Hindlimb muscle (tissue), 1 donor: ENCODE data around the gene DNAJC1. TPM values are rescaled to one million over a fixed set of nuclear protein-coding genes. Genes with fewer than 3 reads are reported as not detected.
"Not testable (repeated sequence)": the region's sequence is repeated elsewhere in the genome, so short reads cannot be mapped to it uniquely, and the experiment has no call there.

Experiments used
- DNase-seq: peaks from one replicate; pipeline ENCODE4 v3.0.0-alpha.2; 2013
- polyA plus RNA-seq: library from polyadenylated mRNA; unstranded; fragments of 120-200 nt; gene quantifications from one replicate; pipeline ENCODE4 v1.2.1, GENCODE V29; 2013; ENCODE audit not compliant: insufficient read length

Gene DNAJC1
- polyA plus RNA-seq, 1 donor, result 11.9 TPM

- no peak for DNase-seq
Measured at GRCh38 chr10:21823617-21824016, 179.9 kb downstream of the DNAJC1 start.

DNA sequence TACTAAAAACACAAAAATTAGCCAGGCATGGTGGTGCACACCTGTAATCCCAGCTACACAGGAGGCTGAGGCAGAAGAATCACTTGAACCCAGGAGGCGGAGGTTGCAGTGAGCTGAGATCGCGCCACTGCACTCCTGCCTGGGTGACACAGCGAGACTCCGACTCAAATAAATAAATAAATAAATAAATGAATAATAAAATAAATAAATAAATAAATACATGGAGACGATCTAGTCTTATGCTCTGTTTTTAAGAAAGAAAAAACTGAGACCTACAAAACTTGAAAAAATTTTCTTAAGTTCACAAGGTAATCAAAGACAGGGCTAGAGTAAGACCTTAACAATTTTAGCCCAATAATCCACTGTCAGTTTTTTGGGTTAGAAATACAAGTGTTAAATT, 181.3 kb downstream of the DNAJC1 start:
- not testable (repeated sequence) for DNase-seq

- DNase-seq, result no peak
Measured at GRCh38 chr10:21820952-21821351, 182.6 kb downstream of the DNAJC1 start.

DNA sequence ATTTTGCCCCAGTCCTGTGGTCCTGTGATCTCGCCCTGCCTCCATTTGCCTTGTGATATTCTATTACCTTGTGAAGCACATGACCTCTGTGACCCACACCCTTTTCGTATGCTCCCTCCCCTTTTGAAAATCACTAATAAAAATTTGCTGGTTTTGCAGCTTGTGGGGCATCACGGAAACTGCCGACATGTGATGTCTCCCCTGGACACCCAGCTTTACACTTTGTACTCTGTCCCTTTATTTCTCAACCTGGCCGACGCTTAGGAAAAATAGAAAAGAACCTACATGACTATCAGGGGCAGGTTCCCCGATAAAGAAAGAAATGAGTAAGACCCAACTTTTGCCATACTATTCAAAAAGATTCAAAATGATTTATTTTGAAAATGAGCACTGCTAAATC, 185.1 kb downstream of the DNAJC1 start:
- not testable (repeated sequence) for DNase-seq

GRCh38 chr10:21814866-21815265, 188.7 kb downstream of the DNAJC1 start:
- DNase-seq, result no peak

GRCh38 chr10:21813946-21814345, 189.6 kb downstream of the DNAJC1 start:
- DNase-seq, result no peak

GRCh38 chr10:21811245-21811585, 192.3 kb downstream of the DNAJC1 start:
- DNase-seq, result no peak

- no peak for DNase-seq
Measured at GRCh38 chr10:21810582-21811244, 192.8 kb downstream of the DNAJC1 start.

DNA sequence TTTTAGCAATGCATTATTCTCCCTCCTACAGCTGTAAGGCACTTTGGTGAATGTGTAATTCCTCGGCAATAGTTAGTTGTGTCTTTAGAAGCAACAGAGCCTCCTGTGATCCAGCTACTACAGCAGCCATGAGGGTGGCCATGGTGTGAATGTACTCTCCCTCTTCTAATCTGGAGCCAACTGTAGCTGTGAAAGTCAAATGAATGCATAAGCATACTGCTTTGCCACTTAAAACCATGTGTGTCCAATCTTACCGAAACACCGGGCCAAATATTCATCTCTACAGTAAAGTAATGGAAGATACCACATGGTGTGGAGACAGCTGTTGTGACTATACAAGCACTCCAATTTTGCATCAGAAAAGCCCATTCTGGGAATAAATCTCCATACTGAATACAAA, 195.0 kb downstream of the DNAJC1 start:
- no peak for DNase-seq

DNA sequence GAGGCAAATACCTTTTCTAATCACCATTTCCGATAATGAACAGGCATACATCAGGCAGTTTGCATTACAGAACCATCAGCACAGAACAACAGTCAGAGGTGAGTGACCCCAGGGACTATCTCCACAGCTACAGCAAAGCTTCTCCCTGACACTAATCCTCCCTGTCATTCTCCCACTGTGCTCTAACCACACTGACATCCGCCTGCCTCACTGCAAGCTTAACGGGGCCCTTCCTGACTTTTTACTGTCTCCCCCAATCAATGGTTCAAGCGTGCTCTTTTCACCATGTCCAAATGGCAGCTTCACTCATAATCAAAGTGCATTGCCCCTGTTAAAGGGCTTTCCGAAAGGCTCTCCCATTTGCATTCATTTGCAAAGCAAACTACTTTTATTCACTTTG, 196.3 kb downstream of the DNAJC1 start:
- DNase-seq, result no peak

GRCh38 chr10:21803374-21803773, 200.2 kb downstream of the DNAJC1 start:
- DNase-seq, result no peak

DNA sequence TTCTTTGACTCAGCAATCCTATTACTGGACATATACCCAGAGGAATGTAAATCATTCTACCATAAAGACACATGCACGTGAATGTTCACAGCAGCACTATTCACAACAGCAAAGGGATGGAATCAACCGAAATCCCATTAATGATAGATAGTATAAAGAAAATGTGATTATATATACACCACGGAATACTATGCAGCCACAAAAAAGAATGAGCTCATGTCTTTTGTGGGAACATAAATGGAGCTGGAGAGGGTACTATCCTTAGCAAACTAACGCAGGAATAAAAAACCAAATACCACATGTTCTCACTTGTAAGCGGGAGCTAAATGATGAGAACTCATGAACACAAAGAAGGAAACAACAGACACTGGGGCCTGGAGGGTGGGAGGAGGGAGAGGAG, 201.9 kb downstream of the DNAJC1 start:
- no peak for DNase-seq

DNA sequence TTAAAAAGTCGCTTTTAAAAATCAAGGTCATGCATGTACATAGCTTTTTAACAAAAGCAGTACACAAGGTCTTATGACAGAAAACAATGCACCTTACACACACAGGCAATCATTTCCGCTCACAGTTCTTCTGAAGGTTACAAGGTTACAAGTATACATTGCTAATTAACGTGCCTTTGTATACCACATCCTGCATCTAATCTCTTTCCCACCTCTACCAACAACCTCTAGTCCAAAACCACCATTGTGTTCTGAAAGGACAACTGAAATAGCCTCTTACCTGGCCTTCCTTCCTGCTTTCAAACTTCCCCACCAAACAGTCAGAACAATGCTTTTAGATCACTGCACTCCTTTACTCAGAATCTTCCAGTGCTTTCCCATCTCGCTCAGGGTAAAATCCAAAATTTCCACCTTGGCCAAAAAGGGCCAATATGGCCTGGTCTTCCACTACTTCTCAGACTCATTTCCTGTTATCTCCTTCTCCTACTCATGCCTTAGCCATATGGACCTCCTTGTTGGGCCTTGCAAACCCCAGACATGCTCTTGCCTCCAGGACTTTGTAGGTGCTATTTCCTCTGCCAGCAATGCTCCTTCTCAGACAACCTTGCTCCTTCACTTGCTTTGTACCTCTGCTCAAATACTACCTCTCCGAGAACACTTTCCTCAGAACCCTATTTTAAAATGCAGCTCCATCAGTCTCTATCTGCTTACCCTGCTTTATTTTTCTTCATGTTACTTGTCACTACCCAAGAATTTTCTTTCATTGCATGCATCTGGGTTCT, 205.4 kb downstream of the DNAJC1 start:
- DNase-seq, result no peak

GRCh38 chr10:21797533-21797932, 206.0 kb downstream of the DNAJC1 start:
- no peak for DNase-seq

DNA sequence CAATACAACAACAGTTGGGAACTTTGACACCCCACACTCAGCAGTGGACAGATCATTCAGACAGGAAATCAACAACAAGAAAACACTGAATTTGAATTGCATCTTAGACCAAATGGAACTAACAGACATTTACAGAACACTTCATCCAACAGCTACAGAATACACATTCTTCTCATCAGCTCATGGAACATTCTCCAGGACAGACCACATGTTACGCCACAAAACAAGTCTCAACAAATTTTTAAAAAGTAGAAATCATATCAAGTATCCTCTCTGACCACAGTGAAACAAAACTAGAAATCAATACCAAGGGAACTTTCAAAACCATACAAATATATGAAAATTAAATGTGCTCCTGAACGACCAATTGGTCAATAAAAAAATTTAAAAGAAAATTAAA, 212.3 kb downstream of the DNAJC1 start:
- DNase-seq, result no peak

DNA sequence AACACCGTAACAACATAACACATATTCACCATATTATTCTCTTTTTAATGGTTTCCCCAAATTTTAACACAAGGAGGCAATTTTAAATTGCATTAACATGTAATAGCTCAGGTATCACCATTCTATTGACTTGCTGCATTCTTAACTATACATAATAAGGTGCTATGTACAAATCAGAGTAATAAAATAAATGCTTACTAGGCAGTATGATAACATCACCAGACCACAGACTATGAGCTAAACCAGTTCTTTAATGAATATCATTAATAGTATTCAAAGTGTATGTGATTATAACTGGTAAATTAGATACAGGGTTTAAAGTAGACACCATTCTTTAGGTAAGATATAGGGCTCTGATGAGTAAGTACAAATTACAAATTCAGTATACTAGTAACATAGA, 226.6 kb downstream of the DNAJC1 start:
- DNase-seq, result no peak

DNA sequence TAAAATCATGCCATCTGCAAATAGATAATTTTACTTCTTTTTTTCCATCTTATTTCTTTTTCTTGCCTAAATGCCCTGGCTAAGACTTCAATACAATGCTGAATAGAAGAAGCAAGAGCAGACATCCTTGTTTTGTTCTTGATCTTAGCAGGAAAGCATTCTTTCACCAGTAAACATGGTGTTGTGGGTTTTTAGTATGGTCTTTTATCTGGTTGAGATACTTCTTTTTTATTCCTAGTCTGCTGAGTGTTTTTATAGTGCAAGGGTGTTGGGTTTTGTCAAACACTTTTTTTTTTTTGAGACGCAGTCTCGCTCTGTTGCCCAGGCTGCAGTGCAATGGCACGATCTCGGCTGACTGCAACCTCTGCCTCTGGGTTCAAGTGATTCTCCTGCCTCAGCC, 232.3 kb downstream of the DNAJC1 start:
- no peak for DNase-seq

- DNase-seq, result no peak
Measured at GRCh38 chr10:21769041-21769440, 234.5 kb downstream of the DNAJC1 start.

- no peak for DNase-seq
Measured at GRCh38 chr10:21764466-21765189, 238.9 kb downstream of the DNAJC1 start.

DNA sequence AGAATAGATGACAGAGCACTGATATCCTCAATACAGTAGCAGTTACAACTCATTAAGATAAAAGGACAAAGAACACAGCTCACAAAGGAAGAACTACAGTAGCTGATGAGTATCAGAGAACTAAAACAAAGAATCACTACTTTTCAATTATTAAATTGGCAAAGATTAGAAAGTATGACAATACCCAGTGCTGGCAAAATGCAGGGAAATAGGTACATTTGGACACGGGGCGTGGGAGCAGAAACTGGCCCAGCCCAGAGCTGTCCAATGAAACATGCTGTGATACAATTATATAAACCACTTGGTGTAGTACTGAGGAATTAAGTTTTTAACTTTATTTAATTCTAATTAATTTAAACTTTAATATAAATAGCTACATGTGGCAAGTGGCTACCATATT, 243.2 kb downstream of the DNAJC1 start:
- no peak for DNase-seq

DNA sequence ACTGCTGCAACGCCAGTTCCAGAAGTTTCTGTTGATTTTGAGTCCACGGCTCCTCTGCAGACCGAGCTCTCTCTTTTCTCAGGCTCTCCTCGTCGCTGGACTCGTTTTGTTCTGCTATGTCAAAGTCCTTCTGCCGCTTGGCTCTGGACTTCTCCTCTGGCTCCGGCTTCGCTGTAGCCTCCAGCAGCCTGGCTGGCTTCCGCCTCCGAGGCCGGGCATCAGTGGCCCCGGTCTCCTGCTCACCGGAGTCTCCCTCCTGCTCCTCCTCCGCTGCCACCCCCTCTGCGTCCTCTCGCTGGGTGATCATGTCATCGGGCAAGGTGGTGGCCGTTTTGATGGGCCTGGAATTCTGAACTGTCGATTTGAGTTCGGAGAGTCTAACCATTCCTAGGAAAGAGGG, 244.3 kb downstream of the DNAJC1 start:
- DNase-seq, result no peak

GRCh38 chr10:21758696-21759095, 244.8 kb downstream of the DNAJC1 start:
- DNase-seq, result no peak

DNA sequence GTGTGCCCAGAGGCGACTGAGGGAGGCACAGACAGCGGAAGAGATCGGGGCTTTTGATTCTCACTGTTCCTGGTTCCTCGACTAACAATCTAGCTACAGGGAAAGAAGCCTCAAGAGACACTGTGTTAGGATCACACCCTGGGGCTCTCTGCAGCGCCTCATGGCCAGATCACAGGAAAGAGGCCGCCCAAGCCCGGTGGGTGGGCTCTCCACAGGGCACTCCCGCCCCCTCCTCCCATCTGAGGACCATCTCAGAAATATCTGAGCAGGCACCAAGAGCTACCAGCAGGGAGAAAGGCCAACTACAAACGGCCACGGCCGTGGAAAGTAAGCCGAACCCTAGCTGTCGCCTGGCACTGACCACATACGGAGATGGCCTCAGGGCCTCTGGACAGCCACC, 245.3 kb downstream of the DNAJC1 start:
- DNase-seq, result no peak
